Measurements from ENCODE around the gene PPP1R3D. TPM values are rescaled to one million over a fixed set of nuclear protein-coding genes. Genes with fewer than 3 reads are reported as not detected.

Gene PPP1R3D
- total RNA-seq, 4 donors from 2014 or later = 7.1 to 10.4 (median 7.6) TPM

GRCh38 chr20:59942245-59942644 lies 2.1 kb upstream of the PPP1R3D start:
- DNase-seq = no peak
- H3K36me3 ChIP-seq = peaks cover 15 to 18% of the 10 kb centered on the region in 2 donors
- H3K4me3 ChIP-seq (replicated peaks in 1 of 3) = no peak overlapping the region
- intact Hi-C loops (cut with DNase I) = no loop called here
- peaks cover 17 to 25% of the 10 kb centered on the region in 2 donors for H3K4me1 ChIP-seq
- no peak for TF ChIP-seq POLR2A (IDR thresholded peaks at IDR 0.05)
- TF ChIP-seq CTCF (IDR thresholded peaks at IDR 0.05) = no peak
- H3K9me3 ChIP-seq = no peaks in the 10 kb centered on the region
- no peak overlapping the region for H3K27ac ChIP-seq
- no peaks in the 10 kb centered on the region for H3K27me3 ChIP-seq
- 85 to 91% methylated on average over 2 of the region's 2 CpGs for WGBS, 2 donors

- TF ChIP-seq POLR2A (IDR thresholded peaks at IDR 0.05) = no peak
- no peak for TF ChIP-seq CTCF (IDR thresholded peaks at IDR 0.05)
- intact Hi-C loops (cut with DNase I) = no loop called here
- Histone ChIP-seq H3K4me1 (peaks cover 17 to 25% of the 10 kb centered on the region in 2 donors), H3K9me3 (no peaks in the 10 kb centered on the region), H3K27me3 (no peaks in the 10 kb centered on the region), H3K36me3 (peaks cover 15 to 18% of the 10 kb centered on the region in 2 donors), H3K4me3 (replicated peaks in 1 of 3) (peak overlapping the region in 2 of 3 donors; percentile 26 to 67), H3K27ac (peak overlapping the region; percentile 91 to 93 (median 92))
- no peak for DNase-seq
- 0% methylated on average over 4 of the region's 4 CpGs for WGBS, 2 donors
Measured at GRCh38 chr20:59940956-59941294, 820 bp upstream of the PPP1R3D start.

- peaks cover 17 to 25% of the 10 kb centered on the region in 2 donors for H3K4me1 ChIP-seq
- H3K4me3 ChIP-seq (replicated peaks in 1 of 3) = peak overlapping the region; percentile 67 to 81 (median 70)
- H3K9me3 ChIP-seq = no peaks in the 10 kb centered on the region
- no peaks in the 10 kb centered on the region for H3K27me3 ChIP-seq
- H3K27ac ChIP-seq = peak overlapping the region; percentile 91 to 93 (median 92)
- WGBS, 2 donors = 0 to 2% methylated on average over 1 to 12 of the region's 24 CpGs
- TF ChIP-seq POLR2A (IDR thresholded peaks at IDR 0.05) = no peak
- no peak for TF ChIP-seq CTCF (IDR thresholded peaks at IDR 0.05)
- intact Hi-C loops (cut with DNase I) = no loop called here
- peaks cover 14 to 16% of the 10 kb centered on the region in 2 donors for H3K36me3 ChIP-seq
- peak; percentile 39 to 44 for DNase-seq
Measured at GRCh38 chr20:59939879-59940128, 301 bp downstream of the PPP1R3D start.

- H3K36me3 ChIP-seq = peaks cover 9 to 11% of the 10 kb centered on the region in 2 donors
- peak in 1 of 2 donors; percentile 20 for DNase-seq
- H3K4me1 ChIP-seq = peaks cover 17 to 25% of the 10 kb centered on the region in 2 donors
Measured at GRCh38 chr20:59939052-59939878, 840 bp downstream of the PPP1R3D start.

More at GRCh38 chr20:59939052-59939878, 840 bp downstream of the PPP1R3D start:
- no peak for TF ChIP-seq POLR2A (IDR thresholded peaks at IDR 0.05)
- TF ChIP-seq CTCF (IDR thresholded peaks at IDR 0.05) = no peak
- no peaks in the 10 kb centered on the region for H3K9me3 ChIP-seq
- WGBS, 2 donors = 66 to 92% methylated on average over 27 to 43 of the region's 104 CpGs
- intact Hi-C loops (cut with DNase I) = no loop called here
- H3K27me3 ChIP-seq = no peaks in the 10 kb centered on the region
- H3K27ac ChIP-seq = peak overlapping the region; percentile 91 to 93 (median 92)
- peak overlapping the region; percentile 67 to 81 (median 70) for H3K4me3 ChIP-seq (replicated peaks in 1 of 3)

All from thyroid gland (tissue), 4 donors.